A549 (cell line): ENCODE results near the gene IQGAP2. TPM values are rescaled to one million over a fixed set of nuclear protein-coding genes. Genes with fewer than 3 reads are reported as not detected.

Source experiments
- ATAC-seq, 2 experiments: fragments of 200-7000 bp in 1 of 2; fragments of >200 bp in 1 of 2; cut with Nextera tagmentation in 1 of 2; cut with Tn5 transposase in 1 of 2; 3 replicates each; pipeline versions ENCODE4 v1.8.0 to v1.9.1; 2018 to 2020; ENCODE audit warnings: mild to moderate bottlenecking in 1 of 2, moderate library complexity in 1 of 2
- CTCF ChIA-PET: fragments of 300-600 bp; sonication (Branson Sonifier 250); formaldehyde crosslinking; extraction: SDS; loops from one replicate; lab custom pipeline; 2021; ENCODE audit warnings: antibody characterized with exemption, inconsistent platforms; lab: Yijun Ruan, JAX
- POLR2A ChIA-PET: fragments of 350-600 bp; formaldehyde crosslinking; extraction: SDS; loops from one replicate; lab custom pipeline; 2021; ENCODE audit warnings: antibody characterized with exemption, inconsistent platforms; lab: Yijun Ruan, JAX
- DNase-seq, 2 experiments: peaks; one replicate each; pipeline versions ENCODE4 v3.0.0 to v3.0.0-alpha.2; 2011 to 2016; ENCODE audit warnings: low read depth in 1 of 2, low spot score in 1 of 2
- FAIRE-seq: peaks from 2 replicates; lab custom pipeline; 2011; peaks lifted over from hg19 to GRCh38; lab: Jason Lieb, UNC
- H3K27ac ChIP-seq, 2 experiments: fragments of >200 bp; sonication (Bioruptor Twin); formaldehyde crosslinking; 3 replicates each; pipeline ENCODE4 v1.5.1; 2016 to 2017
- H3K4me1 ChIP-seq: fragments of >200 bp; sonication (Bioruptor Twin); formaldehyde crosslinking; 3 replicates; pipeline ENCODE4 v1.6.1; 2016
- H3K4me2 ChIP-seq: fragments of >200 bp; sonication (Bioruptor Twin); formaldehyde crosslinking; 3 replicates; pipeline ENCODE4 v1.6.1; 2016
- H3K4me3 ChIP-seq: fragments of >200 bp; sonication (Bioruptor Twin); formaldehyde crosslinking; 3 replicates; pipeline ENCODE4 v1.5.1; 2016
- H3K9me3 ChIP-seq: fragments of >200 bp; sonication (Bioruptor Twin); formaldehyde crosslinking; 3 replicates; pipeline ENCODE4 v1.6.1; 2016
- BCL3 ChIP-seq: fragments of >200 bp; sonication (Bioruptor Twin); formaldehyde crosslinking; IDR thresholded peaks from 3 replicates; pipeline ENCODE4 v1.6.1; 2016
- BHLHE40 ChIP-seq: IDR thresholded peaks from 2 replicates; pipeline ENCODE4 v1.6.1; 2012; ENCODE audit warnings: low read depth, low read length, inconsistent platforms
- CBX8 ChIP-seq: fragments of 200-600 bp; sonication (generic); IDR thresholded peaks from 2 replicates; pipeline ENCODE4 v1.6.1; 2016
- CTCF ChIP-seq: fragments of >200 bp; sonication (Bioruptor Twin); formaldehyde crosslinking; IDR thresholded peaks from 3 replicates; pipeline ENCODE4 v1.5.1; 2016
- EHMT2 ChIP-seq: fragments of 200-600 bp; sonication (generic); IDR thresholded peaks from 2 replicates; pipeline ENCODE4 v1.6.1; 2016; ENCODE audit warnings: antibody characterized with exemption, low read depth, mild to moderate bottlenecking, moderate library complexity
- ELK1 ChIP-seq: fragments of 150-350 bp; IDR thresholded peaks from 2 replicates; pipeline ENCODE4 v1.6.1; 2014; ENCODE audit warnings: low read depth, mild to moderate bottlenecking, low read length
- GATA3 ChIP-seq: IDR thresholded peaks from 2 replicates; pipeline ENCODE4 v1.6.1; 2012; ENCODE audit warnings: borderline replicate concordance
- HMGXB4 ChIP-seq: fragments of 250-450 bp; sonication (Bioruptor Pico); IDR thresholded peaks from 2 replicates; pipeline ENCODE4 v1.5.0; 2021; ENCODE audit warnings: mild to moderate bottlenecking, moderate library complexity, borderline replicate concordance
- HOXA7 ChIP-seq: fragments of 250-450 bp; sonication (Bioruptor Pico); IDR thresholded peaks from 2 replicates; pipeline ENCODE4 v1.5.0; 2020; ENCODE audit warnings: mild to moderate bottlenecking, moderate library complexity
- JUN ChIP-seq, 2 experiments: fragments of >200 bp; sonication (Bioruptor Twin); formaldehyde crosslinking; IDR thresholded peaks; 2 replicates in 1 of 2; 3 replicates in 1 of 2; pipeline ENCODE4 v1.6.1; 2016 to 2017
- KDM1A ChIP-seq: fragments of 200-600 bp; sonication (generic); IDR thresholded peaks from 2 replicates; pipeline ENCODE4 v1.6.1; 2016; ENCODE audit warnings: low read depth, mild to moderate bottlenecking
- MAZ ChIP-seq: fragments of 150-350 bp; IDR thresholded peaks from 2 replicates; pipeline ENCODE4 v1.6.1; 2014; ENCODE audit warnings: antibody characterized with exemption, low read depth, low read length, borderline replicate concordance
- MYC ChIP-seq: IDR thresholded peaks from 2 replicates; pipeline ENCODE4 v1.6.1; 2012; ENCODE audit warnings: mild to moderate bottlenecking, inconsistent platforms, low read length, improper control_type of control experiment, borderline replicate concordance
- NR3C1 ChIP-seq: fragments of >200 bp; sonication (Bioruptor Twin); formaldehyde crosslinking; IDR thresholded peaks from 3 replicates; pipeline ENCODE4 v1.6.1; 2017
- PHF8 ChIP-seq: fragments of 200-600 bp; sonication (generic); IDR thresholded peaks from 2 replicates; pipeline ENCODE4 v1.6.1; 2016; ENCODE audit warnings: low read depth, mild to moderate bottlenecking, antibody characterized with exemption, moderate library complexity, borderline replicate concordance
- RAD21 ChIP-seq, 2 experiments: fragments of >200 bp in 1 of 2; sonication (Bioruptor Twin) in 1 of 2; formaldehyde crosslinking in 1 of 2; IDR thresholded peaks in 1 of 2; conservative IDR thresholded peaks in 1 of 2; 2 replicates in 1 of 2; 3 replicates in 1 of 2; pipeline ENCODE4 v1.6.1; 2012 to 2018; ENCODE audit warnings: inconsistent platforms in 1 of 2
- RARB ChIP-seq: fragments of 250-450 bp; sonication (Bioruptor Pico); IDR thresholded peaks from 2 replicates; pipeline ENCODE4 v1.8.0; 2021; ENCODE audit warnings: mild to moderate bottlenecking, moderate library complexity
- RFX5 ChIP-seq: fragments of 450-650 bp; IDR thresholded peaks from 2 replicates; pipeline ENCODE4 v1.7.1; 2014; ENCODE audit warnings: antibody characterized with exemption, mild to moderate bottlenecking, moderate library complexity
- RNF2 ChIP-seq: fragments of 200-600 bp; sonication (generic); IDR thresholded peaks from 2 replicates; pipeline ENCODE4 v1.6.1; 2016; ENCODE audit warnings: low read depth, mild to moderate bottlenecking, antibody characterized with exemption, moderate library complexity, borderline replicate concordance
- TP53 ChIP-seq: fragments of 250-450 bp; sonication (Bioruptor Pico); IDR thresholded peaks from 2 replicates; pipeline ENCODE4 v1.5.0; 2021; ENCODE audit warnings: mild to moderate bottlenecking, moderate library complexity
- ZC3H11A ChIP-seq: fragments of 450-650 bp; IDR thresholded peaks from 2 replicates; pipeline ENCODE4 v1.6.1; 2014; ENCODE audit warnings: antibody characterized with exemption, mild to moderate bottlenecking
- ZFP36 ChIP-seq: fragments of 450-650 bp; IDR thresholded peaks from 2 replicates; pipeline ENCODE4 v1.6.1; 2014; ENCODE audit warnings: borderline replicate concordance; ENCODE audit not compliant: partially characterized antibody
- ZNF302 ChIP-seq: fragments of 250-450 bp; sonication (Bioruptor Pico); IDR thresholded peaks from 2 replicates; pipeline ENCODE4 v1.9.0; 2021; ENCODE audit warnings: inconsistent platforms, mild to moderate bottlenecking, moderate library complexity
- WGBS: methylation state at CpG from one replicate; pipeline ENCODE4 v1.1.6; 2017; ENCODE audit errors: missing lambda C conversion rate; 5-methylcytosine and 5-hydroxymethylcytosine counted together
- polyA plus RNA-seq, 4 experiments: library from polyadenylated mRNA; depleted of rRNA in 3 of 4; stranded (reverse); fragments of >200 nt; fragmentation: RNase III in 1 of 4; extraction: RNeasy Plus Mini Kit Qiagen cat#74134 plus additional on column Dnase treatment in 1 of 4; gene quantifications; 2 replicates in 3 of 4; 3 replicates in 1 of 4; pipeline ENCODE4 v1.2.3, GENCODE V29; 2011 to 2017

Gene IQGAP2
- polyA plus RNA-seq, 2 of the 4 experiments (the other 2 are of a cell fraction): 5.3 to 10.1 TPM

- ChIA-PET POLR2A (no interaction called here), CTCF (interaction anchor here (1.1 kb wide), 1 partner anchor 38 kb away, joined by 3 read pairs; no protein-coding TSS in a partner anchor)
- FAIRE-seq: no peak
- H3K9me3 ChIP-seq: no peaks in the 10 kb centered on the region
- WGBS: 93% methylated on average over 5 of the region's 5 CpGs
- no peak overlapping the region for H3K4me3 ChIP-seq
- H3K4me2 ChIP-seq: no peak overlapping the region
- DNase-seq: no peak
- no peak for ATAC-seq
- TF ChIP-seq HMGXB4 (CRISPR knock-in tag) (no peak), RNF2 (no peak), BHLHE40 (no peak), PHF8 (no peak), ZFP36 (no peak), ZC3H11A (no peak), JUN (IDR thresholded peaks at IDR 0.05) (no peak), MYC (no peak), ELK1 (no peak), EHMT2 (no peak), RAD21 (conservative IDR thresholded peaks at IDR 0.05 in 1 of 2, IDR thresholded peaks at IDR 0.05 in 1 of 2) (no peak), RARB (CRISPR knock-in tag) (no peak), GATA3 (no peak), RFX5 (no peak)
- no peak overlapping the region for H3K27ac ChIP-seq
- no peaks in the 10 kb centered on the region for H3K4me1 ChIP-seq
These were observed 259.4 kb downstream of the IQGAP2 start for GRCh38 chr5:76662521-76662920.

GRCh38 chr5:76663573-76663972, 260.5 kb downstream of the IQGAP2 start:
- Histone ChIP-seq H3K4me3 (no peak overlapping the region), H3K9me3 (no peaks in the 10 kb centered on the region), H3K4me1 (no peaks in the 10 kb centered on the region), H3K27ac (no peak overlapping the region), H3K4me2 (no peak overlapping the region)
- ChIA-PET POLR2A (no interaction called here), CTCF (no interaction called here)
- TF ChIP-seq CBX8 (no peak), ZC3H11A (no peak)
- WGBS: 80% methylated on average over 3 of the region's 3 CpGs
- no peak for ATAC-seq
- no peak for DNase-seq
- no peak for FAIRE-seq

GRCh38 chr5:76664079-76664478, 261.0 kb downstream of the IQGAP2 start:
- Histone ChIP-seq H3K4me2 (no peak overlapping the region), H3K27ac (no peak overlapping the region), H3K4me3 (no peak overlapping the region), H3K4me1 (no peaks in the 10 kb centered on the region), H3K9me3 (no peaks in the 10 kb centered on the region)
- ChIA-PET POLR2A (no interaction called here), CTCF (no interaction called here)
- WGBS: 89% methylated on average over 6 of the region's 6 CpGs
- TF ChIP-seq KDM1A (no peak), BHLHE40 (no peak), TP53 (CRISPR knock-in tag) (no peak), NR3C1 (no peak), HOXA7 (CRISPR knock-in tag) (no peak), HMGXB4 (CRISPR knock-in tag) (no peak), EHMT2 (no peak), JUN (IDR thresholded peaks at IDR 0.05) (no peak), CTCF (no peak), BCL3 (no peak), MAZ (no peak), CBX8 (no peak), ZNF302 (CRISPR knock-in tag) (no peak), RAD21 (conservative IDR thresholded peaks at IDR 0.05 in 1 of 2, IDR thresholded peaks at IDR 0.05 in 1 of 2) (no peak)
- ATAC-seq (no peak), DNase-seq (no peak), FAIRE-seq (no peak)
